GM12878 (cell line): ENCODE measurements around the gene DCP1A. TPM values are rescaled to one million over a fixed set of nuclear protein-coding genes. Genes with fewer than 3 reads are reported as not detected.
A peak's percentile ranks its signal among the peaks of the same experiment; 100 is the strongest.

Source experiments
- ATAC-seq: fragments of 200-7000 bp; cut with Tn5 transposase; 3 replicates; pipeline ENCODE4 v1.9.1; 2020; ENCODE audit warnings: mild to moderate bottlenecking, moderate library complexity
- BruUV-seq: library from RNA; stranded (reverse); fragments of 400-500 nt; replicated peaks from 2 replicates; lab custom pipeline; 2021; lab: Mats Ljungman, UMichigan
- CTCF ChIA-PET: fragments of 300-600 bp; sonication (Branson Sonifier 250); formaldehyde crosslinking; extraction: SDS; loops from one replicate; lab custom pipeline; 2021; ENCODE audit warnings: inconsistent platforms; lab: Yijun Ruan, JAX
- POLR2A ChIA-PET: fragments of 350-600 bp; formaldehyde crosslinking; extraction: SDS; loops from one replicate; lab custom pipeline; 2021; ENCODE audit warnings: inconsistent platforms; lab: Charles Lee
- RAD21 ChIA-PET: fragments of 300-600 bp; sonication (Branson Sonifier 250); formaldehyde crosslinking; loops from one replicate; lab custom pipeline; 2023; ENCODE audit warnings: antibody characterized with exemption; ENCODE audit not compliant: unreplicated experiment; lab: Charles Lee
- SMC1A ChIA-PET: fragments of 300-600 bp; sonication (Branson Sonifier 250); formaldehyde crosslinking; loops from one replicate; lab custom pipeline; 2023; ENCODE audit not compliant: unreplicated experiment, uncharacterized antibody; lab: Charles Lee
- DNase-seq: peaks from one replicate; pipeline ENCODE4 v3.0.0-alpha.2; 2011; ENCODE audit warnings: low read depth, low spot score
- FAIRE-seq: peaks from 3 replicates; lab custom pipeline; 2011; peaks lifted over from hg19 to GRCh38; lab: Jason Lieb, UNC
- H2AFZ ChIP-seq: 2 replicates; pipeline ENCODE4 v1.6.0; 2011; ENCODE audit warnings: low read depth, low read length, control low read depth; ENCODE audit not compliant: control insufficient read depth
- H3K27ac ChIP-seq: 2 replicates; pipeline ENCODE4 v1.5.1; 2011; ENCODE audit warnings: control low read depth; ENCODE audit not compliant: control insufficient read depth, insufficient read depth
- H3K27me3 ChIP-seq, 2 experiments: replicated peaks in 1 of 2; 2 replicates each; pipeline versions ENCODE4 v1.6.0 to v1.6.1; 2011; ENCODE audit warnings: low read length in 1 of 2; ENCODE audit not compliant: control insufficient read depth in 2 of 2, insufficient read depth in 2 of 2
- H3K36me3 ChIP-seq, 2 experiments: 2 replicates each; pipeline ENCODE4 v1.5.1; 2011; ENCODE audit warnings: low read length in 1 of 2; ENCODE audit not compliant: control insufficient read depth in 2 of 2, insufficient read depth in 2 of 2
- H3K4me1 ChIP-seq: 2 replicates; pipeline ENCODE4 v1.6.1; 2011; ENCODE audit warnings: mild to moderate bottlenecking, low read length, moderate library complexity, mixed read lengths; ENCODE audit not compliant: control insufficient read depth, insufficient read depth
- H3K4me2 ChIP-seq: 2 replicates; pipeline ENCODE4 v1.6.0; 2011; ENCODE audit warnings: control low read depth; ENCODE audit not compliant: control insufficient read depth, insufficient read depth
- H3K4me3 ChIP-seq: fragments of 200-600 bp; sonication (generic); 2 replicates; pipeline ENCODE4 v1.5.1; 2016
- H3K79me2 ChIP-seq: 2 replicates; pipeline ENCODE4 v1.6.0; 2011; ENCODE audit warnings: low read length; ENCODE audit not compliant: control insufficient read depth, insufficient read depth
- H3K9ac ChIP-seq: 2 replicates; pipeline ENCODE4 v1.8.0; 2011; ENCODE audit warnings: low read length, control low read depth, mixed read lengths; ENCODE audit not compliant: control insufficient read depth, insufficient read depth
- H3K9me3 ChIP-seq: replicated peaks from 3 replicates; pipeline ENCODE4 v1.5.1; 2011; ENCODE audit warnings: mild to moderate bottlenecking, low read length; ENCODE audit not compliant: control insufficient read depth, insufficient read depth
- H4K20me1 ChIP-seq: 2 replicates; pipeline ENCODE4 v1.6.0; 2011; ENCODE audit not compliant: control insufficient read depth, insufficient read depth
- CHD2 ChIP-seq: IDR thresholded peaks from 2 replicates; pipeline ENCODE4 v1.6.1; 2011; ENCODE audit warnings: low read depth, low read length, improper control_type of control experiment, borderline replicate concordance
- GABPA ChIP-seq: IDR thresholded peaks from 2 replicates; pipeline ENCODE4 v1.6.1; 2014; ENCODE audit warnings: antibody characterized with exemption, low read depth, mild to moderate bottlenecking, inconsistent platforms
- KLF5 ChIP-seq: fragments of 450-650 bp; IDR thresholded peaks from 2 replicates; pipeline ENCODE4 v1.6.1; 2014; ENCODE audit warnings: mild to moderate bottlenecking; ENCODE audit not compliant: partially characterized antibody
- MXI1 ChIP-seq: fragments of 150-350 bp; IDR thresholded peaks from 2 replicates; pipeline ENCODE4 v1.6.1; 2011; ENCODE audit warnings: low read depth, mild to moderate bottlenecking, inconsistent platforms, low read length, improper control_type of control experiment
- RB1 ChIP-seq: fragments of 450-650 bp; formaldehyde crosslinking; IDR thresholded peaks from 2 replicates; pipeline ENCODE4 v1.6.1; 2017; ENCODE audit warnings: mild to moderate bottlenecking, borderline replicate concordance
- SIN3A ChIP-seq: IDR thresholded peaks from 2 replicates; pipeline ENCODE4 v1.6.1; 2012; ENCODE audit warnings: low read depth, low read length, improper control_type of control experiment
- ZSCAN29 ChIP-seq: fragments of 450-650 bp; IDR thresholded peaks from 2 replicates; pipeline ENCODE4 v1.6.1; 2017; ENCODE audit warnings: mild to moderate bottlenecking, moderate library complexity
- WGBS: methylation state at CpG from one replicate; pipeline ENCODE4 v1.1.6; 2016; ENCODE audit warnings: low lambda C conversion rate; ENCODE audit not compliant: insufficient replicate concordance, insufficient coverage; ENCODE audit errors: missing lambda C conversion rate; 5-methylcytosine and 5-hydroxymethylcytosine counted together
- in situ Hi-C: fragments of 300-500 bp; cut with MboI; formaldehyde crosslinking; loops from 9 replicates; pipeline ENCODE4 v1.14.3; 2018; ENCODE audit warnings: mixed read lengths
- intact Hi-C: fragments of 100-400 bp; cut with micrococcal nuclease; formaldehyde crosslinking; loops from one replicate; pipeline ENCODE4 v1.14.2; 2022; ENCODE audit not compliant: unreplicated experiment
- polyA plus RNA-seq, 11 experiments: library from polyadenylated mRNA; depleted of rRNA in 4 of 11; unstranded in 6 of 11; stranded (reverse) in 5 of 11; fragments of >200 nt; fragmentation: Nextera tagmentation in 4 of 11; fragmentation: Illumina TruSeq in 1 of 11; extraction: Ambion mirVana in 4 of 11; extraction: Trizol in 1 of 11; gene quantifications; 1 replicate in 1 of 11; 2 replicates in 10 of 11; pipeline versions ENCODE4 v1.2.1 to v1.2.3, GENCODE V29; 2011 to 2016; ENCODE audit warnings: inconsistent platforms in 2 of 11, missing spikeins in 2 of 11, low read depth in 1 of 11
- total RNA-seq, 4 experiments: library from RNA; depleted of rRNA in 3 of 4; stranded (reverse); fragments of >200 nt in 3 of 4; fragmentation: Illumina TruSeq in 1 of 4; extraction: Trizol in 1 of 4; gene quantifications; 2 replicates each; pipeline versions ENCODE4 v1.2.1 to v1.2.3, GENCODE V29; 2013 to 2021
- TF ChIP-seq, protein P1 (sequence below): IDR thresholded peaks from 2 replicates; pipeline ENCODE4 v1.6.1; 2012; ENCODE audit warnings: low read depth, low read length, improper control_type of control experiment
- TF ChIP-seq, protein P2 (sequence below): fragments of 450-650 bp; IDR thresholded peaks from 2 replicates; pipeline ENCODE4 v1.6.1; 2016; ENCODE audit warnings: mild to moderate bottlenecking
- TF ChIP-seq, protein P3 (sequence below): IDR thresholded peaks from 2 replicates; pipeline ENCODE4 v1.6.1; 2012; ENCODE audit warnings: mild to moderate bottlenecking, low read depth, low read length

The DCP1A gene
- total and polyA plus RNA-seq, 10 of the 15 experiments (the other 5 are each of a cell fraction or from before 2014, with no cell fraction given): 12.5 to 34.6 (median 16.3) TPM

DNA sequence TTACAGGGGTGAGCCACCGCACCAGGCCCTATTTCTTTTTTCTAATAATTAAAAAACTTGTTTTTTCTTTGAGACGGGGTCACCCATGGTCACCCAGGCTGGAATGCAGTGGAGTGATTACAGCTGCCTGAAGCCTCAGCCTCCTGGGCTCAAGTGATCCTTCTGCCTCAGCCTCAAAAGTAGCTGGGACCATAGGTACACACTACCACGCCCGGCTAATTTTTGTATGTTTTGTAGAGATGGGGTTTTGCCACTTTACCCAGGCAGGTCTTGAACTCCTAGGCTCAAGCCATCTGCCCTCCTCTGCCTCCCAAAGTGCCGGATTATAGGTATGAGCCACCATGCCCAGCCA, 90.7 kb downstream of the DCP1A start:
- FAIRE-seq (no peak), ATAC-seq (no peak), DNase-seq (no peak)
- ChIA-PET SMC1A (interaction anchor here (1.0 kb wide), 1 partner anchor 13 kb away, joined by 3 read pairs; no protein-coding TSS in a partner anchor), CTCF (no interaction called here), RAD21 (no interaction called here), POLR2A (no interaction called here)
- TF ChIP-seq, protein P1, sequence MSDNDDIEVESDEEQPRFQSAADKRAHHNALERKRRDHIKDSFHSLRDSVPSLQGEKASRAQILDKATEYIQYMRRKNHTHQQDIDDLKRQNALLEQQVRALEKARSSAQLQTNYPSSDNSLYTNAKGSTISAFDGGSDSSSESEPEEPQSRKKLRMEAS: no peak
- H4K20me1 ChIP-seq: peaks cover 11% of the 10 kb centered on the region
- H3K4me3 ChIP-seq: no peak overlapping the region
- BruUV-seq: no TSS peak
- H2AFZ ChIP-seq: no peak overlapping the region
- no peaks in the 10 kb centered on the region for H3K9me3 ChIP-seq
- H3K27ac ChIP-seq: no peak overlapping the region
- no peaks in the 10 kb centered on the region for H3K27me3 ChIP-seq
- in situ Hi-C loops: no loop called here
- 97% methylated on average over 5 of the region's 5 CpGs for WGBS
- H3K4me1 ChIP-seq: peaks cover 11% of the 10 kb centered on the region
- no peaks in the 10 kb centered on the region for H3K36me3 ChIP-seq
- H3K79me2 ChIP-seq: peaks cover 40% of the 10 kb centered on the region
- no peak overlapping the region for H3K4me2 ChIP-seq
- intact Hi-C loops: no loop called here
- H3K9ac ChIP-seq: no peak overlapping the region

DNA sequence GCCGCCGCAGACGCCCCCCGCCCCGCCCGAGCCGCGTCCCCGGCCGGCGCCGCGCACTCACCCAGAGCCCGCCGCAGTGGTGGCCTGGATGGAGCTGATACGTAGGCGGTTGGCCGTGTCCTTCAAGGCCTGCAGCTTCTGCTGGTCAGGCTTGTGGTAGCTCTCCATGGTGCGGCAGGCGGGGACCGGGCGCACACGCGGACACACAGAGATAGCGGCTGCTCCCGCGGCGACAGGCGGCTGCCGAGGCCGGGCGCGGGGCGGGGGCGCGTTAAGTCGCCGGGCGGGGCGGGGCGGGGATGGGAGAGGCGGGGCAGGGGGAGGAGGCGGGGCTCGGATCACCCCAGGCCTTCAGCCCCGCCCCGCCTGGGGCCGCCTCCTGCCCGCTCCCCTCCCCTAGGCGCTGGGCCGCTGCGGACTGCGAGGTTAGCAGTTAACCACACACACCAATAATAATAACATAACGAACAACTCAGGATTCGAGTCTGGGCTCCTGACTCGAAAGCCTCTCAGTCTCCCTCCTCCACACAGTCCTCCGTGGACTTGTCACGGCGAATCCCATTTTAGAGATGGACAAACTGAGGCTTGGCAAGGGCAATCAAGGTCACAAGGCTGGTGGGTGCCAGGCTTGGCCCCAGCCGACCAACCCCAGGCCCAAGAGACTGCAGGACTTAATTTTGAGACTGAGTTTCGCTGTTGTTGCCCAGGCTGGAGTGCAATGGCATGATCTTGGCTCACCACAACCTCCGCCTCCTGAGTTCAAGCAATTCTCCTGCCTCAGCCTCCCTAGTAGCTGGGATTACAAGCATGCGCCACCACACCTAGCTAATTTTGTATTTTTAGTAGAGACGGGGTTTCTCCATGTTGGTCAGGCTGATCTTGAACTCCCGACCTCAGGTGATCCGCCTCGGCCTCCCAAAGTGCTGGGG, 91.3 kb downstream of the DCP1A start, which contains the start of gene TKT:
Gene TKT, minus strand, starts transcription at position 248 of the 929 bp plus-strand sequence. Its CDS starts 80 bp downstream, at position 168.
- CTCF ChIA-PET: interaction anchor here (0.7 to 2.2 kb wide), 2 partner anchors 124 to 142 kb away, joined by 4 to 7 read pairs; no protein-coding TSS in a partner anchor
- ATAC-seq: peak; percentile 80
- TF ChIP-seq RB1 (peak; percentile 74; the same call in 1 of the 2 replicates), ZSCAN29 (0 out of 2 replicates have a peak, but pooled peaks have one; percentile 0), GABPA (no peak), CHD2 (no peak), KLF5 (peak; percentile 23), SIN3A (peak; percentile 64; the same call in 1 of the 2 replicates), MXI1 (no peak)
- TF ChIP-seq, protein P2, sequence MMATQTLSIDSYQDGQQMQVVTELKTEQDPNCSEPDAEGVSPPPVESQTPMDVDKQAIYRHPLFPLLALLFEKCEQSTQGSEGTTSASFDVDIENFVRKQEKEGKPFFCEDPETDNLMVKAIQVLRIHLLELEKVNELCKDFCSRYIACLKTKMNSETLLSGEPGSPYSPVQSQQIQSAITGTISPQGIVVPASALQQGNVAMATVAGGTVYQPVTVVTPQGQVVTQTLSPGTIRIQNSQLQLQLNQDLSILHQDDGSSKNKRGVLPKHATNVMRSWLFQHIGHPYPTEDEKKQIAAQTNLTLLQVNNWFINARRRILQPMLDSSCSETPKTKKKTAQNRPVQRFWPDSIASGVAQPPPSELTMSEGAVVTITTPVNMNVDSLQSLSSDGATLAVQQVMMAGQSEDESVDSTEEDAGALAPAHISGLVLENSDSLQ: 0 out of 2 replicates have a peak, but pooled peaks have one; percentile 25
- TF ChIP-seq, protein P3, sequence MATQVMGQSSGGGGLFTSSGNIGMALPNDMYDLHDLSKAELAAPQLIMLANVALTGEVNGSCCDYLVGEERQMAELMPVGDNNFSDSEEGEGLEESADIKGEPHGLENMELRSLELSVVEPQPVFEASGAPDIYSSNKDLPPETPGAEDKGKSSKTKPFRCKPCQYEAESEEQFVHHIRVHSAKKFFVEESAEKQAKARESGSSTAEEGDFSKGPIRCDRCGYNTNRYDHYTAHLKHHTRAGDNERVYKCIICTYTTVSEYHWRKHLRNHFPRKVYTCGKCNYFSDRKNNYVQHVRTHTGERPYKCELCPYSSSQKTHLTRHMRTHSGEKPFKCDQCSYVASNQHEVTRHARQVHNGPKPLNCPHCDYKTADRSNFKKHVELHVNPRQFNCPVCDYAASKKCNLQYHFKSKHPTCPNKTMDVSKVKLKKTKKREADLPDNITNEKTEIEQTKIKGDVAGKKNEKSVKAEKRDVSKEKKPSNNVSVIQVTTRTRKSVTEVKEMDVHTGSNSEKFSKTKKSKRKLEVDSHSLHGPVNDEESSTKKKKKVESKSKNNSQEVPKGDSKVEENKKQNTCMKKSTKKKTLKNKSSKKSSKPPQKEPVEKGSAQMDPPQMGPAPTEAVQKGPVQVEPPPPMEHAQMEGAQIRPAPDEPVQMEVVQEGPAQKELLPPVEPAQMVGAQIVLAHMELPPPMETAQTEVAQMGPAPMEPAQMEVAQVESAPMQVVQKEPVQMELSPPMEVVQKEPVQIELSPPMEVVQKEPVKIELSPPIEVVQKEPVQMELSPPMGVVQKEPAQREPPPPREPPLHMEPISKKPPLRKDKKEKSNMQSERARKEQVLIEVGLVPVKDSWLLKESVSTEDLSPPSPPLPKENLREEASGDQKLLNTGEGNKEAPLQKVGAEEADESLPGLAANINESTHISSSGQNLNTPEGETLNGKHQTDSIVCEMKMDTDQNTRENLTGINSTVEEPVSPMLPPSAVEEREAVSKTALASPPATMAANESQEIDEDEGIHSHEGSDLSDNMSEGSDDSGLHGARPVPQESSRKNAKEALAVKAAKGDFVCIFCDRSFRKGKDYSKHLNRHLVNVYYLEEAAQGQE: peak; percentile 62

More for the DNA sequence above, 91.3 kb downstream of the DCP1A start, which contains the start of gene TKT:
- Histone ChIP-seq H3K9ac (peak within 1 kb of the TSS; percentile 93), H3K9me3 (no peaks in the 10 kb centered on the region), H3K4me3 (peak within 1 kb of the TSS; percentile 92), H3K4me1 (peaks cover 17% of the 10 kb centered on the region), H3K36me3 (no peaks in the 10 kb centered on the region), H4K20me1 (peaks cover 11% of the 10 kb centered on the region), H3K4me2 (peak within 1 kb of the TSS; percentile 99), H2AFZ (peak within 1 kb of the TSS; percentile 81), H3K27me3 (no peaks in the 10 kb centered on the region), H3K27ac (peak within 1 kb of the TSS; percentile 79), H3K79me2 (peaks cover 46% of the 10 kb centered on the region)
- RAD21 ChIA-PET: interaction anchor here (0.7 kb wide), 2 partner anchors 15 to 64 kb away, joined by 3 to 4 read pairs; no protein-coding TSS in a partner anchor
- in situ Hi-C loops (no loop called here), intact Hi-C loops (no loop called here)
- no TSS peak for BruUV-seq
- WGBS: 16% methylated on average over 36 of the region's 66 CpGs
- POLR2A ChIA-PET: interaction anchor here (0.6 to 0.7 kb wide), 2 partner anchors 136 to 140 kb away, joined by 3 read pairs; no protein-coding TSS in a partner anchor
- FAIRE-seq (no peak), DNase-seq (peak; percentile 26)
- SMC1A ChIA-PET: interaction anchor here (1.0 kb wide), 1 partner anchor 14 kb away, joined by 3 read pairs; no protein-coding TSS in a partner anchor
